HL-60 (cell line): ENCODE results near the gene DIP2C.

Source experiments
- DNase-seq, 2 experiments: peaks; one replicate each; pipeline ENCODE4 v3.0.0-alpha.2; 2010 to 2020; ENCODE audit warnings: low read depth in 1 of 2, low spot score in 1 of 2
- H3K27ac ChIP-seq: fragments of 250-450 bp; sonication (Bioruptor Pico); replicated peaks from 2 replicates; pipeline ENCODE4 v1.5.1; 2020; ENCODE audit warnings: mild to moderate bottlenecking, moderate library complexity
- H3K27me3 ChIP-seq: fragments of 250-450 bp; sonication (Bioruptor Pico); 2 replicates; pipeline ENCODE4 v1.5.1; 2021; ENCODE audit warnings: mild to moderate bottlenecking, moderate library complexity; ENCODE audit not compliant: insufficient read depth, poor library complexity, severe bottlenecking
- H3K4me3 ChIP-seq: replicated peaks from 2 replicates; pipeline ENCODE4 v1.5.1; 2011; ENCODE audit warnings: mild to moderate bottlenecking, control low read depth, low read length; ENCODE audit not compliant: insufficient read depth
- CTCF ChIP-seq: IDR thresholded peaks from one replicate; pipeline ENCODE4 v1.5.1; 2011; ENCODE audit warnings: low read length, control low read depth, inconsistent platforms; ENCODE audit not compliant: insufficient read depth
- GABPA ChIP-seq: IDR thresholded peaks from 2 replicates; pipeline ENCODE4 v1.6.1; 2012; ENCODE audit warnings: low read depth
- POLR2AphosphoS5 ChIP-seq: IDR thresholded peaks from 2 replicates; pipeline ENCODE4 v1.6.1; 2012; ENCODE audit warnings: low read depth
- REST ChIP-seq: IDR thresholded peaks from 2 replicates; pipeline ENCODE4 v1.6.1; 2012; ENCODE audit warnings: low read depth; ENCODE audit not compliant: insufficient replicate concordance
- SPI1 ChIP-seq: IDR thresholded peaks from 2 replicates; pipeline ENCODE4 v1.6.1; 2012; ENCODE audit warnings: low read depth, mild to moderate bottlenecking, borderline replicate concordance

DIP2C gene

DNA sequence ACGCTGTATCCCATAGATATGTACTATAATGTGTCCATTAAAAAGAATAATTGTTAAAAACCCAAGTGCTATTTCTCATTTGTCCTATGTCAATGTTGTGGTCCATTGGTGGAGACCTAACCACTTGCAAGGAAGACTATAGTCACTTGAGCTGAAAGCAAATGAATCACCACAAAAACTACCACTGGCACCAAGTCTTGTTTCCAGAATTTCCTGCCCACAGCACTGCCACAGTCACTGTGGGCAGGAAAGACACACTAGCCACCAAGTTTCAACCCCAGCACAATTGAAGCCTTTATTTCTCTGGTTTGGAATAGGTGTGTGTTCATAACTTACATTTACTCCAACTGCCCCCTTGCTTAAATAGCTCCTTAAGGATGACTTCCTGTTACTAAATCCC is 12.4 kb downstream of the DIP2C start:
- no peaks in the 10 kb centered on the region for H3K27me3 ChIP-seq
- TF ChIP-seq SPI1 (no peak), CTCF (no peak), GABPA (no peak), REST (no peak), POLR2AphosphoS5 (no peak)
- H3K4me3 ChIP-seq, result no peak overlapping the region
- no peak for DNase-seq
- no peak overlapping the region for H3K27ac ChIP-seq

- Histone ChIP-seq H3K27me3 (no peaks in the 10 kb centered on the region), H3K27ac (no peak overlapping the region), H3K4me3 (no peak overlapping the region)
- DNase-seq, result no peak
- TF ChIP-seq POLR2AphosphoS5 (no peak), GABPA (no peak), REST (no peak), CTCF (no peak), SPI1 (no peak)
These were observed 13.3 kb downstream of the DIP2C start for GRCh38 chr10:676178-676577.

GRCh38 chr10:675532-675931 is 13.9 kb downstream of the DIP2C start:
- TF ChIP-seq REST (no peak), POLR2AphosphoS5 (no peak), CTCF (no peak), SPI1 (no peak), GABPA (no peak)
- no peak for DNase-seq
- H3K27ac ChIP-seq, result no peak overlapping the region
- no peaks in the 10 kb centered on the region for H3K27me3 ChIP-seq
- no peak overlapping the region for H3K4me3 ChIP-seq
